GM19467 (cell line): ENCODE measurements around the gene FLOT1.
"Not testable (repeated sequence)": the region's sequence is repeated elsewhere in the genome, so short reads cannot be mapped to it uniquely, and the experiment has no call there.

ENCODE experiments used
- ATAC-seq: cut with Tn5 transposase; IDR thresholded peaks from one replicate; pipeline ENCODE4 v1.9.1; 2021; ENCODE audit warnings: mild to moderate bottlenecking, moderate library complexity; ENCODE audit not compliant: unreplicated experiment

Gene FLOT1

GRCh38 chr6:30723843-30724741 lies 18.4 kb downstream of the FLOT1 start:
- not testable (repeated sequence) for ATAC-seq

GRCh38 chr6:30723159-30723842 lies 19.2 kb downstream of the FLOT1 start:
- not testable (repeated sequence) for ATAC-seq

- no peak for ATAC-seq
Measured at GRCh38 chr6:30722280-30723112, 20.0 kb downstream of the FLOT1 start.

DNA sequence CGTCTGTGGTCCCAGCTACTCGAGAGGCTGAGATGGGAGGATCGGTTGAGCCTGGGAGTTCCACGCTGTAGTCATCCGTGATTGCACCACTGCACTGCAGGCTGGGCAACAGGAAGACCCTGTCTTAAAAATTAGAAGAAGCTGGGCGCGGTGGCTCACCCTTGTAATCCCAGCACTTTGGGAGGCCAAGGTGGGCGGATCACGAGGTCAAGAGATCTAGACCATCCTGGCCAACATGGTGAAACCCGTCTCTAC lies 20.5 kb downstream of the FLOT1 start:
- not testable (repeated sequence) for ATAC-seq

- ATAC-seq: peak; percentile 27
Measured at GRCh38 chr6:30721198-30722024, 21.1 kb downstream of the FLOT1 start.

DNA sequence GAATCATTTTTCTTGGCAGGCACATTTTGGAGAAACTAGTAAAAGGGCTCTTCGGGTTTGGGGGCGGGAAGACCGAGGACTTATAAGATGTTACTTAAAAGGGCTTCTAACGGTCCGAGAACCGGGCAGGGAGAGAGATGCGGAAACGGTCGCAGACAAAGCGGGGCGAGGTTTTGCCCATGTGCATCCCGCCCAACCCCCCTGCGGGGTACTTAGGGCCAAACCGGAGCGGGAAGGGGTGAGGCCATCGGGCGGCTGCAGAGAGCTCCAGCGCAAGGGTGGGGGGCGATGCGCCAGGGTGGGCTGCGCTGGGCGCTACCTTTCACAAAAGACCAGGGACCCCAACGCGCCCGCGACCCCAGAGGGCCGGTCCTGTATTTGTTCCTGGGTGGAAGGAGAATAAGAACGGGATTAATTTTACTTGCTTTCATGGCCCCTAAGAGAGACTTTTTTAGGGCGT lies 21.7 kb downstream of the FLOT1 start:
- ATAC-seq: no peak

DNA sequence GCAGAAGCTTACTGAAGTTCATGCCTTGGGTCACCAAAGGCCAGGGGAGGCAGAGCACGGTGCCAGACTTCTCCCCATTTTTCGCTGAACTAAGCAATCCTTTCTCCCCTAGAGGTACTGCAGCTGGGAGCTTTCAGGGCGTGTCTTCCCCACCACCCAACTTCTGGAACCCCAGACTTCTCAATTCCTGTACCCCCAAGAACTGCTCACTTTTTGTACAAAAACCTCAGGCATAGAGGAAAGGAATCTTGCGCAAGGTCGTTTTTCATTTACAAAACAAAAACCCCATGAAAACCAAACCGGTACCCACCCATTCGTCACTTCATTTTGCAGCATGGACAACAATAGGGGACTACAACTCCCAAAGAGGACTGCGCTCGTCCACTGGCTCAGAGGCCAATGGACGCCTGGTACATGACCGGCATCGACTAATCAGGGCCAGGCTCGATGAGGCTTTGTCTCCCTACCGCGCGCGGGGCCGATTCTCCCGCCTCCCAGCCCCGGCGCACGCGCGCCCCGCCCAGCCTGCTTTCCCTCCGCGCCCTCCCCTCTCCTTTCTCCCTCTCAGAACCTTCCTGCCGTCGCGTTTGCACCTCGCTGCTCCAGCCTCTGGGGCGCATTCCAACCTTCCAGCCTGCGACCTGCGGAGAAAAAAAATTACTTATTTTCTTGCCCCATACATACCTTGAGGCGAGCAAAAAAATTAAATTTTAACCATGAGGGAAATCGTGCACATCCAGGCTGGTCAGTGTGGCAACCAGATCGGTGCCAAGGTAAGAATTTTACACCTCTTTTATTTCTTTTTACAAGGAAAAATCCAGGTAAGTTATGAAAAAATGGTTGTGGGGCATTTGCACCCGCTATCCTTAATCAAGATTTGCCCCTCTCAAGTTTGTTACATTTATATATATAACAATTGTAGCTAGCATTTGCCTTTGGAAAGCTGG lies 22.4 kb downstream of the FLOT1 start, which contains the start of gene TUBB:
TUBB (plus strand) TSS at position 562 of the 947 bp plus-strand sequence; CDS start at position 717, 155 bp downstream.
- ATAC-seq: peak; percentile 48

DNA sequence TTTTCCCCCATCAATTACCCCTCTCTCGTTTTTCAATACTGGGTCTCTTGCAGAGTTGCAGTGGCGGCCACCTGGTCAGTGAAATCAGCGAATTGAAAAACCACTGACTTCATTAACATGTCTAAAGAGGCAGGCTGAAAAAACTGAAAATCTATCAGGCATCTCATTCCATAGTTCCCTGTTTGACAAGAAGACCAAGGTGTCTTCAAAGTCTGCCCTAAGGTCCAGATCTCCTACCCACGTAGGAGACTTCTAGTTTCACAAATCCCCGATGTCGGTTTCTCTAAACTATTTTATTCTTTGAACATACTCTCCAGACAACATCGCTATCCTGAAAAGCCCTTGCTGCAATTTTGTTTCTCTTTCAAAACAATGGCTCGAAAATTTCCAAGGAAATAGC lies 23.1 kb downstream of the FLOT1 start:
- no peak for ATAC-seq

DNA sequence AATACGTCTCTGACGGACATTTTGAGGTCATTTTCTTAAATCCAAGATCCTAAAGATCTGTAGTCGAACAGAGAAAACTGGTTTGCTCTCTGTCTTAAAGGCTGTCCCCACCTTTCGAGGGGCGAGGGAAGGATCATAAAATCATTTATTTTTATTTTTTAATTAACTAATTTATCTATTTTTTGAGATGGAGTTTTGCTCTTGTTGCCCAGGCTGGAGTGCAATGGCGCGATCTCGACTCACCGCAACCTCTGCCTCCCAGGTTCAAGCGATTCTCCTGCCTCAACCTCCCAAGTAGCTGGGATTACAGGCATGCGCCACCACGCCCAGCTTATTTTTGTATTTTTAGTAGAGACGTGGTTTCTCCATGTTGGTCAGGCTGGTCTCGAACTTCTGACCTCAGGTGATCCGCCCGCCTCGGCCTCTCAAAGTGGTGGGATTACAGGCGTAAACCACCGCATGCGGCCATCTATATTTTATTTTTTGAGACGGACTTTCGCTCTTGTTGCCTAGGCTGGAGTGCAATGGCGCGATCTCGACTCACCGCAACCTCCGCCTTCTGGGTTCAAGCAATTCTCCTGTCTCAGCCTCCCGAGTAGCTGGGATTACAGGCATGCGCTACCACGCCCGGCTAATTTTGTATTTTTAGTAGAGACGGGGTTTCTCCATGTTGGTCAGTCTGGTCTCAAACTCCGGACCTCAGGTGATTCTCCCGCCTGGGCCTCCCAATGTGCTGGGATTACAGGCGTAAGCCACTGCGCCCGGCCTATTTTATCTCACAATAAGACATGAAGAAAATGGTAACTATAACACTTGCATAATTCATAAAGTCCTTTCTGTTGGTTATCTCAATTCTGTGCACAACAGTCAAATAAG lies 24.4 kb downstream of the FLOT1 start:
- not testable (repeated sequence) for ATAC-seq

- peak; percentile 56 for ATAC-seq
Measured at GRCh38 chr6:30717129-30717844, 25.2 kb downstream of the FLOT1 start, which contains the start of gene MDC1. Gene MDC1 (minus strand): TSS chr6:30717281. CDS start chr6:30715175, 2,106 bp downstream.

- no peak for ATAC-seq
Measured at GRCh38 chr6:30716879-30717128, 25.7 kb downstream of the FLOT1 start.

GRCh38 chr6:30714263-30714662 lies 28.2 kb downstream of the FLOT1 start:
- ATAC-seq: no peak

- ATAC-seq: no peak
Measured at GRCh38 chr6:30712441-30712945, 30.0 kb downstream of the FLOT1 start.

GRCh38 chr6:30711758-30712380 lies 30.6 kb downstream of the FLOT1 start:
- no peak for ATAC-seq

DNA sequence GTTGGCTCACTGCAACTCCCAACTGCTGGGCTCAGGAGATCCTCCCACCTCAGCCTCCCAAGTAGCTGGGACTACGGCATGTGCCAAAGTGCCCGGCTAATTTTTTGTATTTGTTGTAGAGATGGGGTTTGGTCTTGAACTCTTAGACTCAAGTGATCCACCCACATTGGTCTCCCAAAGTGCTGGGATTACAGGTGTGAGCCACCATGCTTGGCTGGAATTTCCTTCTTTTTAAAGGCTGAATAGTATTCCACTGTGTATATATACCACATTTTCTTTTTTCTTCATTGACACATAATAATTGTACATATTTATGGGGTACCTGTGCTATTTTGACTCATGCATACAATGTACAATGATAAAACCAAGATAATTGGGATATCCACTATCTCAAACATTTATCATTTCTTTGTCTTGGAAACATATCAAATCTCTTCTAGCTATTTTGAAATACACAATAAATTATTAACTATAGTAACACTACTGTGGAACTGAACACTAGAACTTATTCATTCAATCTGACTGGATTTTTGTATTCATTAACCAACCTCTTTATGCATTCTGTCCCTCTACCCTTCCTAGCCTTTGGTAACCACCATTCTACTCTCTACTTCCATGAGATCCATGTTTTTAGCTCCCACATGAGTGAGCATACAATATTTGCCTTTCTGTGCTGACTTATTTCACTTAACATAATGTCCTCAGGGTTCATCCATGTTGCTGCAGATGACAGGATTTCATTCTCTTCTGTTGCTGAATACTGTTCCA lies 33.2 kb downstream of the FLOT1 start:
- no peak for ATAC-seq

- no peak for ATAC-seq
Measured at GRCh38 chr6:30707281-30707850, 35.1 kb downstream of the FLOT1 start.
